Measurements from ENCODE around the gene NPAS3. TPM values are rescaled to one million over a fixed set of nuclear protein-coding genes. Genes with fewer than 3 reads are reported as not detected.

Gene NPAS3
- total RNA-seq, 1 donor from 2014 or later: 8.4 TPM

DNA sequence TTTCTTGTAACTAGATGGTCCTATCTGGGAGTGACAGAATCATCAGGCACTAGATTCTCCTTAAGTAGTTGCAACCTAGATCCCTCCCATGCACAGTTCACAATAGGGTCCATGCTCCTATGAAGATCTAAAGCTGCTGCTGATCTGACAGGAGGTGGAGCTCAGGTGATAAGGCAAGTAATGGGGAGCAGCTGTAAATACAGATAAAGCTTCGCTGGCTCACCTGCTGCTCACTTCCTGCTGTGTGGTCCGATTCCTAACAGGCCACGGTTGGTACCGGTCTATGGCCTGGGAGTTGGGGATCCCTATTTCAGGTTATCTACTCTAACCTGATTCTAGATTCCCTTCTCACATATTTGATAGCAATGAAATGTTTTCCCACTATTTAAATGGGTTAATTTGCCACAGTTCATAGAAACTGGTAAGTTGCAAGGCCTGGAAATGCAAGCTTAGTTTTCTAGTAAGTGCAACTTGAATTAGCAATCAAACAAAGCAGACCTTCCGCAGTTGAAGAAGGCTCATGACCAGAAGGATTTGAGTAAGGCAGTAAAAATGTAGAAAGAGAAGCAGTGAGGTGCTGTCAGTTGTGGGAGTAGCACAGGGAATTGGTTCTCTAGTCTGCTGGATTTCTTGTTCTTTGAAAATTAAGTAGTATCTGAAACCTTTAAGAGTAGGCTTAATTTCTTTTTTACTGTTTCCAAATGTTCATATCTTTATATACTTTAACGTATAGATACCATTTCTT is 679.9 kb downstream of the NPAS3 start:
- peak; percentile 80 for DNase-seq (ENCODE audit: low spot score)

DNA sequence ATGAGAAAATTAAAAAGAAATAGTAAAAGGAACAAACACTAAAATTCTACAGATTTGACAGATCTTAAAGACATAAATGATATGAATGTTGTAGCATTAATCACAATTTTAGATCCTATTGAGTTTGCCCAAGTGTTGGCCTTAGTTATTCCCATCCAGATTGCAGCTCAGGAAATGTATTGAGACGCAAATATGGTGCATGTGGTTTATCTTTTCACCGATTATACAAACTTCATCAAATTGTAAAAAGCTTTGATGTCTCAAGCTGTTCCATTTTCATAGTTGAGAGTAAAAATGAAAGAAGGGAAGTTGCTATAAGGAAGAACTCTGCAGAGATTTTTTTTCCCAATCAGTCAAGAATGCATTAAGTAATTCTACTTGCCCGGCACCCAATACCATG is 683.8 kb downstream of the NPAS3 start:
- no peak for DNase-seq (ENCODE audit: low spot score)

DNA sequence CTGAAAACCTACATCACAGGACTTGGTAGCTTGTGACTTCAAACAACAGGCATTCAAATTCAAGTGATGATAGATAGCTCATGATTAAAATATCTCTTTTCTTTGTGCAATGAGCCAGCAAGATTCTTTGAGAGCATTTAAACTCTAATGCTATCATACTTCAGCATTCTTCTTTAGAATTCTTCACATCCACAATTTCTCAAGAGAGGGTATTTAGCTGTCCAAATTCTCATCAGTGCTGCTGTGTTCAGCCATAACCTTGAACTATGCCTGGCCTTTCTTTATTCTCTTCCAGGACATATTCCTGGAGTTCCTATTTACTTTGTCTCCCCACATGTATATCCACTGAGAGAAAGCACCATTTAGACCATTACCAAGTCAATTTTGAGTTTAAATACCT is 691.1 kb downstream of the NPAS3 start:
- DNase-seq (ENCODE audit: low spot score): no peak

DNA sequence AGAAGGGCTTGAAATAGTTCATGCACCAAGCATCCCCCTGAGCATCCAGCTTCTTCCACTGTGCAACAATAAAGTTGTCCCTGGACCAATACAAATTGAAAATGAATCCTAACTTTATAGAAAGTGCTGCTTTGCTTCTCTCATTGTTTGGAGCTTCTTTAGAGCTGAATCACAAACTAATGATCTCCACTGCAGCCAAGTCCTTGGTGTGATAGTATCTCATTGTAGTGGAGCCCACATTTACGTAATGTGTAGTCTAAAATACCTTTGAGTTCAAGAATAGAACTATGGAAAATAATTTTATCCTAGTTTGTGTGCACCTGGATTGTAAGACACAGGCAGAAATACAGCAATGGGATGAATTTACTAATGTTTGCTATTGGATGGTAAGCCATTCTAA is 692.3 kb downstream of the NPAS3 start:
- DNase-seq (ENCODE audit: low spot score): no peak

DNA sequence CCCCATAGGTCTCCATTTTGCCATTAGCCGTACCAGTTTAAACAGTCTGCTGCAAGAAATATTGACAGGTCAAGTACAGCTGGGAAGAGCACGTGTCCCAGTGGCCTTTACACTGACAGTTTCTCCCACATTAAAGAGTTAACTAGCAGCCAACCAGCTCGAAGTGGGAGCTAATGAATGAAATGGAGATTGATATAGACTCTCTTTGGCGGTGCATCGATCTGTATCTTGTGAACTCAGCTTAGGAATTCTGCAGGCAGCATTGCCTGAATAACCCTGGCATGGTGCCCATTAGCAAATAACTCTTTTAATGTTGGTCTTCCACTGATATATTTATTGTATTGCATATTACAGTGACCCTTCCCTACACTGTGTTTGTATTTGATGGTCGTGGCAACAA is 692.8 kb downstream of the NPAS3 start:
- no peak for DNase-seq (ENCODE audit: low spot score)

DNA sequence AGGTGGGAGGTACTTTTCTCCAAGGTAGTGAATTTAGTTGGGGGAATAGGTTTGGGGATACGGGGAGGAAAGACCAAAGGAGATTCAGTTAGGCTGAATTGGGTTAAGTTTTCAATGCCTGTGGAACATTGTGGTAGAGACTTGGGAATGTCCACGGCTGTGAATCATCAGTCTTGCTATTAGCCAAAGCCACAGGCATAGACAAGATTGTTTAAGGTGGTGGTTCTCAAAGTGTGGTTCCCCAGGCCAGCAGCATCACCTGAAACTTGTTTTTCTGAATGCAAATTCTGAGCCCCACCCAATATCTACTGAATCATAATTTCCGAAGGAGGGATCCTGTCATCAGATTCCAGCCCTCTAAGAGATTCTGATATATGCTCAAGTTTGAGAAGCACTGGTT is 696.0 kb downstream of the NPAS3 start:
- DNase-seq (ENCODE audit: low spot score): no peak

DNA sequence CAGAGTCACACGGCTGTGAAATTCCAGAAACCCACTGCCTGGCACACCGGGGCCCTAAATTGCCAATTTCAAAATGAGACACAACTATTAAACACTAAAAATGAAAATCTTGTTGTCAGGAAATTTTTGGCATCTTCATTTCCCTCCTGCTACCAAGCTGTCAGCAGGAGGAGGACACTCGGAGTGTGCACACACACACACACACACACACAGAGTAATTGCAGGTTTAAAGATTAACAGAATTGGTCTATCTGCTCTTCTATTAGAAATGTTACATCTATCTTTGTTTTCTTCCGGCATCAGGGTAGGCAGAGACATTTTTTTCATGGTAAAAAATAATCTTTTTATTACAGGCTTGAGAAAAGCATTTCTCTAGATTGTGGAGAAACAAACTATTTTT is 698.0 kb downstream of the NPAS3 start:
- DNase-seq (ENCODE audit: low spot score): no peak

DNA sequence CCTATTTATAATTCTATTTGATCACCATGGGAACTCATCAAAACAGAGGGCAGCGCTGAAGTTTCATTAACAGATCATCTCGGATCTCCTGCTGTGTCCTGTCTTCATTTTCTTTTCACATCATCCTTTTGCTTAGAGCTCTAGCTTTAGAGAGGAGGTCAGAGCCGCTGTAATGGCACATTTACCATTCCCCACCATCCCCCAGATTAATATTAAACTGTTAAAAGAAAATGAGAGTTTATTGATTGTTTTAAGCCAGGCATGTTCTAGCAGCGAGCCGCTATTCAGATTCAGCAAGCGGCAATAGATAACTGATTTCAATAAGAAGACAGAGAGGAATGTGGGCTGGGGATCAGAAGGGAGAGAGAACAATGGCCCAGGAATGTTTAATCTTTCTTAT is 703.4 kb downstream of the NPAS3 start:
- DNase-seq (ENCODE audit: low spot score): no peak

DNA sequence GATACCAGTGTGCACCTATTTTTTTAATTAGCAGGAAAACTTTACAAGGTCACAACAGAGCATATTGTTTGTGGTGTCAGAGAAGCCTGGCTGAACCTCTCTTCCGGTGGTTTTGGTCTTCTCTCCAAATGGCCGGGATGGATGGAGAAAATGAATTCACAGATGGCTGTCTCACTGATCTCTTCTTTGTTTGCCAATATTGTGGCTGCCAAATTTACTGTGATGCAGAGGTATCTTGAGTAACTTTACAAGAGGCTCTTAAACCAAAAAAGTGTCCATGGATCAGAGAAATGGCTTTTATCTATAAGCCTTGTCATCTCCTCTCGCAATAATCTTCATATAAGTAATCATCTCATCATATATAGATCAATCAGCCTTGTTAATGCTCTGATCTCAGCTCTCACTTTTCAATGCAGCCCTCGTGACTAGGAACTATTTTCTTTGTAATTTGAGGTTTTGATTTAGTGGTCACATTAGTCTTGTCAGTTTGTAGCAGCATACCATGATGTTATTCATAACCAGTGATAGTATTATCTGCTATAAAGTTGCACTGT is 704.1 kb downstream of the NPAS3 start:
- DNase-seq (ENCODE audit: low spot score): no peak

DNA sequence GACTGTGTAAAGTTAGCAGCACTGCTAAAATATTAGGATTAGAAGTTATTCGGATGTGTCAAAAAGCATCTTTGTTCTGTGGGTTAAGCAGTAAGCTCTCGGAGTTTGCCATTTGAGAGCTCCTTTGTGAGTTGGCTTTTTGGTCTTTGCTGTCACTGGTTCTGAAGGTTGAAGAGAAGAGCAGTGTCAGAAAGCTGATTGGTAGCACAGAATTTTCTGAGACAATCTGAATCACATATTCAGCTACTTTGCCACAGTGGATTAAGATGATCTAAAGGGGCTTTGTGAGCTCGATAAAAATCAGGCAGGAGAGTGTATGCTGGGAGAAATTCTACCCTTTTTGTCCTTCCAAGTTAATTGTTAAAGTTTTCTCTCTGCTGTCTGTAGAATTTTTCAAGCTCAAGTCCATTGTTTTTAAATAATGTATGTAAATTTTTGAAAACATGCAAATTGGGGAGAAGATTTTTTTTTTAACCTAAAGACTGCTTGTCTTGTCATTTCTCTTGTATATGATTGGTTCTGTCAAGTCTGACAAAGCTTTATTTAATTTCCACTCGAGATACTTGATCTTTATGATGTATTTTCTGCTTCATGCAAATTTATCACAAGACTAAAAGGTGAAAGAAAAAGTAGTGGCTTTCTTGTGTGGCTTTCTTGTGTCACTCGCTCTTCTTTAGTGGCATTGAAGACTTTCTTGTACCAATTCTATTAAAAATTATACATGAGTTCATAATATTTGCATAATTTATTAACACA is 704.9 kb downstream of the NPAS3 start:
- DNase-seq (ENCODE audit: low spot score): no peak

DNA sequence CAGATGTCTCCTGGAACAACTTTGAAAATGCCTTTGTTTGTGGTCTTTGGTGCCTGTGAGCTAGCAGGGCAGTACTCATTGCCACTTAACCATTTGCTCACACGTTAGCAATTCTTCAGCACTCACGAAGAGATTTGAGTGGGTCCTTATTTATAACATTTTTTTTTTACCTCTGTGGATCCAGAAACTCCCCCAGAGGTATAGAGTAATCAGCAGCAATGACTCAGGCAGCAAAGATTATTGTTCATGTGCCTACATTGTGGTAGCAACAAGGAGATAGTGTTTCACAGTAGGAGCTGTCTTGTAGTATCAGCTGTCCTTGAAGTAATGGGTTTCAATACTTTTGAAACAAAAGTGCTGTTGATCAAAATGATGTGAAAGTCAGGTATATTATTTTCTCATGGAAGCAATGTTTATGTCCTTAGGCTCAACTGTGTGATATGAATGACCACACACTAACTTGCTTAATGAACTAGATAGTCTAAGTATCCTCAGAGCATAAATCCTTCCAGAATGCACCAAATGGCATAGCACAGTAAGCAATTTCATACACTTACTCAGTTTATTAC is 708.1 kb downstream of the NPAS3 start:
- DNase-seq (ENCODE audit: low spot score): no peak

DNA sequence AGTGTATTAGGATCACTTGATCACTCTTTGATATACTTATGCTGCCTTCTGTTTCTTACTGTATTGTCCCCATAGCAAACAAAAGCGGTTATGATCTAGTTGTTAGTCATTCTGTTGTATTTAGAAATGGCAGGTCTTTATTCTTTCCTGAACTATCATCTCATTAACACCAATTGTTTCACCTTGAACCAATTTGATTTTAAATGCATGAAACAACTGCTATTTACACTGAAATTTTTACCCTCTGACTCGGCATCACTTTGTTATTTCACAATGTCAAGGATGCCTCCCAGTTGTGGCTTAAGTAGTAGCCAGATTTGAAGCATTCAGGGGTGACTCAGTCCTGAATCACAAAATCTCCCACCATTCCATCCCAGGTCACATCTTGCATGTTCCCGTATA is 708.7 kb downstream of the NPAS3 start:
- DNase-seq (ENCODE audit: low spot score): peak; percentile 46

DNA sequence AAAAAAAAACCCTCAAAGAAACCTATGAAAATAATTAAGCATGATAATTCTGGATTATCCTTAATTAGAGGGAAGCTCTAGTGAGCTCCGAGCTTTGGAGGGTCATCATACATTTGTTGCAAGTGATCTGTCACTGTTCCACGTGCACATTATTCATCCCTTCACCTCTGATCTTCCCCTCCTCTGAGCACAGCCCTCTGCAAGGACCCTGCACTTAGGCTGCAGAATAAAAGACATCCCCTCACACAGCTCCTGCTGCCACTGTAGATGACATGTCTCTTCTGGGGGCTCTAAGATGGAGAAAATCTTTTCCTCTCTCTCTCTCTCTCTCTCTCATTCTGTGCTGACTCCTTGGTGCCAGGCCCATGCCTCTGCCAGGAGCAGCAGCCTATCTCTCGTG is 711.8 kb downstream of the NPAS3 start:
- no peak for DNase-seq (ENCODE audit: low spot score)

DNA sequence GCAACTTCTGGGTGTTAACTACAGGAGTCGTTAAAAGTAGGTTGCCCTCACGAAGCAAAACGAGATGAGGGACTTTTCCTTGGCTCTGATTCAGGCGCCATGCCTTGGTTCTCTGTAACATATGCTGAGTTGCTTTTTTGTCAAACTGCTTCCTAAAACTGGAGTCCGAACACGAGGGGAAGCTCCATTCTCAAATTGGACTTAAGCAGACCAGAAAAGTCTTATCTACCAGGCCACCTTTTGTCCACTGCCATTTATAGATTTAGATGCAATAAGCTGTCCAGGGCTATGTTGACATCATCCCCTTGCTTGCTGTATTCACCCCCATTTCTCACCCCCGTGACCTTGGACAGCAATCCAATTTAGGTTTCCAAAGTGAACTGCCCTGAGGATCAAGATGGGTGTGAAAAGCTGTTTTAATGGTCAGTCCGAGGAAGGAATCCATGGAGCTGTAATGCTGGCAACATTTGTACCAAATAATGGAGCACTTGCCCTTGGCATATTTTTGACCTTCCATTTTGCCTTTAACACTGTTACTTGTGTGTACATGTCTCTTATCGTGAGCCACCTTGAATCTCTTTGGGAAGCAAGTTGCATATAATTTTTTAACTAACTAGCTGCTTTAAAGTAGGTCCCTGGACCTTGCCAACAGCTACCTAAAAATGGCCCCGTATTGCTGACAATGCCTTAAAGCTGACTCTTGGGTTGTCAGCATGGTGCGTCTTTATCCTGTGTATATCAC is 714.1 kb downstream of the NPAS3 start:
- DNase-seq (ENCODE audit: low spot score): no peak

DNA sequence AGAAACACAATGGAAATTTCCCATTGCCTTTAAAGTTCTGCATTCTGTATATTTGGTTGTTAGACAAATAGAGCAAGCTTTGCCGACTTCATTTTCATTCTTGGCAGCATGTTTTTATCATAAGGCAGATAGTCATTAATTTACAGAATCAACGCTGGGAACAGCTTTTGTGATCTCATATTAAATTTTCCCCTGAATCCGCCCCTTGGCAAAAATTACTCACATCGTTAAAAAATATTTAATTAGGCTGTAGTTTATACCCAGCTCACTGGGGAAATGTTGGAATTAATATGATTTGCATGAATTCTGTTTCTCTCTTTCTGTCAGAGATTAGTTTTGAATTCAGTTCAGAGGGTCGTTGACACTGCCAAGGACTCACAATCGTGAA is 714.6 kb downstream of the NPAS3 start:
- no peak for DNase-seq (ENCODE audit: low spot score)

DNA sequence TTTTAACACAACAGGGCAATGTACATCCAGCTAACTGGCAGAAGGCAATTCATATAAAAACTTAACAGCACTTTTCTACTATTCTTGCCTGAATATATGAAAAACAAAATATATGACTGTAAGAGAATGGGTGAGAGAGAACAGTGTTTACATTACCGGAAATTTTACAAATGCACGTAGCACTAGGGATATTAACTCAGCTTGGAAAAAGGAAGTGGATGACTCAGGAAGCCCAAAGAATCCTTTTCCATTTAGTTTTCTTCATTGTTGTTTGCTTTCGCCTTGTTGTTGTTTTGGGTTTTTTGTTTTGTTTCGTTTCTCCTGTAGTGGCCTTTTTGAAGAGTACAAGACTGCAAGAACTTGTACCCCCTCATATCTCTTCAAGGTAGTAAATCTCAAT is 716.7 kb downstream of the NPAS3 start:
- no peak for DNase-seq (ENCODE audit: low spot score)

DNA sequence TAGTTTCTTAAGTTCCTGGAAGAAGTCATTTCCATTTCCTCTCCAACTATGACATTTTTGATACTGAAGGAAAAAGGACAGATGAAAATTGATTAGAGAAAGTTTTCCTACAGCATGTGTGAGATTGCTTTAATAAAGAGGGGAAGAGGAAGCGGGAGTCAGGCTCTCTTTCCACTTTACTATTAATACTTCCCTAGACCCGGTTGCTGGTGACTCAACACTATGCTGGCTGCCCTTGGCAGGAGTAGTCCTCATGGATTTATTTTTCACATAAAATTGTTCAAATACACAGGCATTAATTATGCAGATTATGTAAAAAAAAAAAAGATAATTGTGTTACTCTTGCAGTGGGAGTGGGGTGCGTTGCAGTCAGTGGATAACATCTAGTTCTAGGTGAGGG is 718.8 kb downstream of the NPAS3 start:
- no peak for DNase-seq (ENCODE audit: low spot score)

DNA sequence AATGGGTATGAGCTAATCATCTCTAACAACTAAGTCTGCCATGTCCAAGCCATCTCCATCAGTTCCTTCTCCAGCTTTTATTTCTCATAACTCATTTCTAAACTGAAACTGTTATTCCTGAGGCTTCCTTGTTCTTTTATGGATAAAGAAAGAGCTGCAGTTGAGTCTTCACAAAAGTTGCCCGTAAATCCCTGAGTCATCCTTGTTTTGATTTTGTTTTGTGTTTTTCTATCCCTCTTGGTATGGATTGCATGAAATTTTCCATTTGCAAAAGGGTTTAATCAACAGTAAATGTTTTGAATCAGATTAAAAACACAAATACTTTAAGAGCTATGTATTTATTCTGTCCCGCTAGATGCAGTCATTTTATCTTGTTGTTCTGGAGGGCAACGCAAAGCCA is 721.6 kb downstream of the NPAS3 start:
- DNase-seq (ENCODE audit: low spot score): no peak

DNA sequence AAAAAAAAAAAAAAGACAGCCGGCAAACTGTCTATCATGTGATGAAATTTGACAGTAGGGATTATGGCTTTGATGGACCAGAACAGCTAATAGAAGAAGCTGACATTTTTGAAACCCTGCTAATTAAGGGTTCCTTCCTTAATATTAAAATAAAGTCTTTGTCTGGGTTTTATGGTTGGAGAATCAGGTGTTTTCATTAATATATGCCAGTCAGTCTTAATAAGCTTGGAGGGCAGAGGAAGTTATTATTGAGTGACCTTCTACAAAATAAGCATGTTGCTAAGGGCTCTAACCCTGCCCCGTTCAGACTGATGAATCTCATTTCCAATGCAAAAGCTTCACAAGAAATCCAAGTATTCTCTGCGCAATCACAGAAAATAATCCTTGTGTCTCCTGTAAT is 722.4 kb downstream of the NPAS3 start:
- DNase-seq (ENCODE audit: low spot score): no peak

DNA sequence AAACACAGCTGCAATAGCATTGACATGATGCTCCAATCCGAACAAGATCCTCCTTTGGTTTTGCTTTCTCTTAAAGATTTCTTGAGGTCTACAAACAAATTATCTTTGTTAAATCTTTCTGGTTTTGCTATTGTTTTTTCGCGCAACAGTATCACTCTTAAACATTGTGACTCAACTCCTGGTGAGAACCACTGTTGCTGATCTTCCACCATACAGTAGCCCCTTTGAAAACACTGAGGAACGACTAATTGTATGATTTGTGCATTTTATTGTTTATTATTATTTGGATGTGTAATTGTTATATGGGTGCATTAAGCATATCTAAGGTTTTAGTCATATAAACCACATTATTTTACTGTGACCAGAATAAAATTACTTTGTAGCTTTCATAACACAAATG is 729.4 kb downstream of the NPAS3 start:
- DNase-seq (ENCODE audit: low spot score): no peak

DNA sequence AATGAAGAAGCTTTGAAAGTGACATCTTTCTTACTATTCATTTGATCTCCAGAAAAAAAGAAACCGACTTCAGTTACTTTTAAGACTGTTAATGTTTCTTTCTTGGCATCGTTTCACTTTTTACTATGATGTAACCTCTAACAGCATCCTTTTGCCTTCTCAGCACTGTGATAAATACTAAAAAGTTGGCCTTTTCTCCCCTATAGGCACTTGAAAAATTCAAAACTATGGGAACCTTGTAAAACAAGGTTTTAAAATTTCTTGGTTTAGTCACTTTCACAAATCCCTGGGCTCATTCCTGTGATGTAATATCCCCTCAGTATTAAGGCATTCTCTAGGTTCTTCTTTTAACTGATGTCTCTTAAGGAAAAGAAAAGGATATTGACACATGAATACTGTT is 730.4 kb downstream of the NPAS3 start:
- peak; percentile 56 for DNase-seq (ENCODE audit: low spot score)

DNA sequence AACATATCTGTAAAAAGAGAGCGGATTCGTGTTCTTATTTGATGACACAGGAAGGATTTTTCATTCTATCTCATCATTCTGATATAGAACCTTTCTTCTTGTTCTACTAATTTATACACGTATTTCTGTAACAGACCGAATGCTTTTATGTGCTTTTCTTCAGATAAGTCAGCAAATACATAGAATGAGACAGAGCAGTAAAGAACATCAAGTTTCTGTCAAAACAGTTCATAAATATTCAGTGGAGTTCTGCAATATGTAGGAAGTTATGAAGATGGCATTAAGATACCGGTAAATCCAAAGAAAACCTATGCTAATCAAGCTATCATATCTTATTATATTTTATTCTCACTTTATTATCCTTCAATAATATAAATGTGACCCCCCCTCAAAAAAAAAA is 731.6 kb downstream of the NPAS3 start:
- DNase-seq (ENCODE audit: low spot score): peak; percentile 15

Data from umbilical cord (tissue), 2 donors.